GM19395 (cell line): ENCODE measurements around the gene CENPB.

Experiments
- ATAC-seq: cut with Tn5 transposase; IDR thresholded peaks from one replicate; pipeline ENCODE4 v1.9.1; 2021; ENCODE audit warnings: mild to moderate bottlenecking, moderate library complexity; ENCODE audit not compliant: unreplicated experiment

The CENPB gene

GRCh38 chr20:3767427-3768341 is 18.9 kb downstream of the CENPB start, which contains the start of gene ADISSP:
Gene ADISSP (minus strand): TSS chr20:3767753. CDS start chr20:3760100, 7,653 bp downstream.
- peak; percentile 92 for ATAC-seq

- no peak for ATAC-seq
Measured at GRCh38 chr20:3767110-3767426, 19.5 kb downstream of the CENPB start.

GRCh38 chr20:3766422-3767109 is 20.0 kb downstream of the CENPB start:
- ATAC-seq: no peak

GRCh38 chr20:3765171-3765882 is 21.2 kb downstream of the CENPB start:
- no peak for ATAC-seq

GRCh38 chr20:3764659-3765058 is 21.9 kb downstream of the CENPB start:
- no peak for ATAC-seq

GRCh38 chr20:3763671-3764601 is 22.6 kb downstream of the CENPB start:
- ATAC-seq: no peak

GRCh38 chr20:3760655-3761348 is 25.7 kb downstream of the CENPB start:
- ATAC-seq: no peak

GRCh38 chr20:3759884-3760283 is 26.7 kb downstream of the CENPB start:
- no peak for ATAC-seq

GRCh38 chr20:3759316-3759823 is 27.2 kb downstream of the CENPB start:
- no peak for ATAC-seq

- ATAC-seq: no peak
Measured at GRCh38 chr20:3758566-3758965, 28.0 kb downstream of the CENPB start.

- no peak for ATAC-seq
Measured at GRCh38 chr20:3757268-3757667, 29.3 kb downstream of the CENPB start.

GRCh38 chr20:3755814-3756480 is 30.6 kb downstream of the CENPB start:
- ATAC-seq: no peak

GRCh38 chr20:3755269-3755668 is 31.3 kb downstream of the CENPB start:
- no peak for ATAC-seq

- ATAC-seq: no peak
Measured at GRCh38 chr20:3754276-3754630, 32.3 kb downstream of the CENPB start.

GRCh38 chr20:3753501-3754275 is 32.9 kb downstream of the CENPB start:
- ATAC-seq: no peak

- no peak for ATAC-seq
Measured at GRCh38 chr20:3753098-3753497, 33.4 kb downstream of the CENPB start.

- no peak for ATAC-seq
Measured at GRCh38 chr20:3752386-3752759, 34.2 kb downstream of the CENPB start.

GRCh38 chr20:3751675-3752385 is 34.7 kb downstream of the CENPB start:
- ATAC-seq: no peak
